Hepatocyte (in vitro differentiated cells): Measurements from ENCODE around the gene VGLL4.
"Not testable (repeated sequence)": the region's sequence is repeated elsewhere in the genome, so short reads cannot be mapped to it uniquely, and the experiment has no call there.

ENCODE experiments used
- EZH2phosphoT487 ChIP-seq: fragments of 200-600 bp; sonication (generic); IDR thresholded peaks from one replicate; pipeline ENCODE4 v1.6.1; 2018; ENCODE audit warnings: antibody characterized with exemption, mild to moderate bottlenecking, low read depth, moderate library complexity; ENCODE audit not compliant: unreplicated experiment, severe bottlenecking
- TF ChIP-seq, protein P1 (sequence below): fragments of 200-600 bp; sonication (generic); IDR thresholded peaks from 2 replicates; pipeline ENCODE4 v1.5.1; 2016; ENCODE audit warnings: antibody characterized with exemption, mild to moderate bottlenecking; ENCODE audit not compliant: poor library complexity

DNA sequence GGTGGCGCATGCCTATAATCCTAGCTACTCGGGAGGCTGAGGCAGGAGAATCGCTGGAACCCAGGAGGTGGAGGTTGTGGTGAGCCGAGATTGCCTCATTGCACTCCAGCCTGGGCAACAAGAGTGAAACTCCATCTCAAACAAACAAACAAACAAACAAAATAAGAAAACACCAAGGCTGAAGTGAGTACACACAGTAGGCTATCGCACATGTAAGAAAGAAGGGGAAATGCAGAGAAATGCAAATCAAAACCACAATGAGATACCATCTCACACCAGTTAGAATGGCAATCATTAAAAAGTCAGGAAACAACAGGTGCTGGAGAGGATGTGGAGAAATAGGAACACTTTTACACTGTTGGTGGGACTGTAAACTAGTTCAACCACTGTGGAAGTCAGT lies 48.7 kb downstream of the VGLL4 start:
- TF ChIP-seq, protein P1, sequence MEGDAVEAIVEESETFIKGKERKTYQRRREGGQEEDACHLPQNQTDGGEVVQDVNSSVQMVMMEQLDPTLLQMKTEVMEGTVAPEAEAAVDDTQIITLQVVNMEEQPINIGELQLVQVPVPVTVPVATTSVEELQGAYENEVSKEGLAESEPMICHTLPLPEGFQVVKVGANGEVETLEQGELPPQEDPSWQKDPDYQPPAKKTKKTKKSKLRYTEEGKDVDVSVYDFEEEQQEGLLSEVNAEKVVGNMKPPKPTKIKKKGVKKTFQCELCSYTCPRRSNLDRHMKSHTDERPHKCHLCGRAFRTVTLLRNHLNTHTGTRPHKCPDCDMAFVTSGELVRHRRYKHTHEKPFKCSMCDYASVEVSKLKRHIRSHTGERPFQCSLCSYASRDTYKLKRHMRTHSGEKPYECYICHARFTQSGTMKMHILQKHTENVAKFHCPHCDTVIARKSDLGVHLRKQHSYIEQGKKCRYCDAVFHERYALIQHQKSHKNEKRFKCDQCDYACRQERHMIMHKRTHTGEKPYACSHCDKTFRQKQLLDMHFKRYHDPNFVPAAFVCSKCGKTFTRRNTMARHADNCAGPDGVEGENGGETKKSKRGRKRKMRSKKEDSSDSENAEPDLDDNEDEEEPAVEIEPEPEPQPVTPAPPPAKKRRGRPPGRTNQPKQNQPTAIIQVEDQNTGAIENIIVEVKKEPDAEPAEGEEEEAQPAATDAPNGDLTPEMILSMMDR, result not testable (repeated sequence)
- not testable (repeated sequence) for TF ChIP-seq EZH2phosphoT487
